Hepatocyte (in vitro differentiated cells): ENCODE data around the gene AOC1.

Experiments
- CTCF ChIP-seq: fragments of 200-600 bp; sonication (generic); IDR thresholded peaks from 2 replicates; pipeline ENCODE4 v1.5.1; 2016; ENCODE audit warnings: antibody characterized with exemption, mild to moderate bottlenecking; ENCODE audit not compliant: poor library complexity
- EZH2phosphoT487 ChIP-seq: fragments of 200-600 bp; sonication (generic); IDR thresholded peaks from one replicate; pipeline ENCODE4 v1.6.1; 2018; ENCODE audit warnings: antibody characterized with exemption, mild to moderate bottlenecking, low read depth, moderate library complexity; ENCODE audit not compliant: unreplicated experiment, severe bottlenecking

GRCh38 chr7:150890853-150891584, 38.7 kb downstream of the AOC1 start:
- no peak for TF ChIP-seq EZH2phosphoT487
- no peak for TF ChIP-seq CTCF
